ENCODE measurements around the gene MEF2B.
A peak's percentile ranks its signal among the peaks of the same experiment; 100 is the strongest.

Gene MEF2B

GRCh38 chr19:19113040-19113626, 56.9 kb downstream of the MEF2B start:
- no peak overlapping the region for H3K27ac ChIP-seq (ENCODE audit: low read length)
- no peak overlapping the region for H3K4me2 ChIP-seq (ENCODE audit: insufficient read depth, low read length)

GRCh38 chr19:19111967-19112580, 58.0 kb downstream of the MEF2B start:
- Histone ChIP-seq H4K20me1 (ENCODE audit: insufficient read depth, low read length) (no peaks in the 10 kb centered on the region), H3K4me3 (ENCODE audit: low read depth in 1 of 2, low read length in 2 of 2) (no peak overlapping the region), H3K4me1 (ENCODE audit: insufficient read depth, low read length) (no peaks in the 10 kb centered on the region), H3K9me3 (ENCODE audit: insufficient read depth, low read length, severe bottlenecking) (no peaks in the 10 kb centered on the region), H3K9ac (ENCODE audit: low read depth, low read length) (no peak overlapping the region), H3K36me3 (ENCODE audit: insufficient read depth, low read length) (peaks cover 3% of the 10 kb centered on the region; the same call in 1 of the 2 replicates), H3K4me2 (ENCODE audit: insufficient read depth, low read length) (no peak overlapping the region), H3K27ac (ENCODE audit: low read length) (no peak overlapping the region), H3K27me3 (ENCODE audit: insufficient read depth, low read length, poor library complexity) (no peaks in the 10 kb centered on the region), H3K79me2 (ENCODE audit: insufficient read depth, low read length) (no peaks in the 10 kb centered on the region), H2AFZ (ENCODE audit: low read depth, low read length) (no peak overlapping the region)
- TF ChIP-seq CTCF (IDR thresholded peaks at IDR 0.05; ENCODE audit: borderline replicate concordance, extremely low read depth, low read length, poor library complexity, severe bottlenecking) (no peak), EZH2 (IDR thresholded peaks at IDR 0.05; ENCODE audit: borderline replicate concordance, low read depth, low read length, severe bottlenecking) (no peak)
- no peak for DNase-seq
- ATAC-seq (ENCODE audit: insufficient read depth, low read depth): no peak

More at GRCh38 chr19:19113040-19113626, 56.9 kb downstream of the MEF2B start:
- no peak for DNase-seq
- H3K4me3 ChIP-seq (ENCODE audit: low read depth in 1 of 2, low read length in 2 of 2): no peak overlapping the region
- no peak overlapping the region for H3K9ac ChIP-seq (ENCODE audit: low read depth, low read length)
- H3K4me1 ChIP-seq (ENCODE audit: insufficient read depth, low read length): no peaks in the 10 kb centered on the region
- no peak for TF ChIP-seq EZH2 (IDR thresholded peaks at IDR 0.05; ENCODE audit: borderline replicate concordance, low read depth, low read length, severe bottlenecking)
- H2AFZ ChIP-seq (ENCODE audit: low read depth, low read length): no peak overlapping the region
- ATAC-seq (ENCODE audit: insufficient read depth, low read depth): peak; percentile 47; the same call in 2 of the 3 replicates
- no peaks in the 10 kb centered on the region for H3K79me2 ChIP-seq (ENCODE audit: insufficient read depth, low read length)
- no peaks in the 10 kb centered on the region for H3K9me3 ChIP-seq (ENCODE audit: insufficient read depth, low read length, severe bottlenecking)
- no peaks in the 10 kb centered on the region for H4K20me1 ChIP-seq (ENCODE audit: insufficient read depth, low read length)
- H3K36me3 ChIP-seq (ENCODE audit: insufficient read depth, low read length): no peaks in the 10 kb centered on the region
- no peaks in the 10 kb centered on the region for H3K27me3 ChIP-seq (ENCODE audit: insufficient read depth, low read length, poor library complexity)

GRCh38 chr19:19111136-19111835, 58.8 kb downstream of the MEF2B start:
- Histone ChIP-seq H3K79me2 (ENCODE audit: insufficient read depth, low read length) (no peaks in the 10 kb centered on the region), H3K27me3 (ENCODE audit: insufficient read depth, low read length, poor library complexity) (no peaks in the 10 kb centered on the region), H4K20me1 (ENCODE audit: insufficient read depth, low read length) (no peaks in the 10 kb centered on the region), H3K27ac (ENCODE audit: low read length) (no peak overlapping the region), H3K4me3 (ENCODE audit: low read depth in 1 of 2, low read length in 2 of 2) (no peak overlapping the region), H3K36me3 (ENCODE audit: insufficient read depth, low read length) (peaks cover 3% of the 10 kb centered on the region; the same call in 1 of the 2 replicates), H3K9ac (ENCODE audit: low read depth, low read length) (no peak overlapping the region), H3K9me3 (ENCODE audit: insufficient read depth, low read length, severe bottlenecking) (no peaks in the 10 kb centered on the region), H3K4me2 (ENCODE audit: insufficient read depth, low read length) (no peak overlapping the region), H2AFZ (ENCODE audit: low read depth, low read length) (no peak overlapping the region), H3K4me1 (ENCODE audit: insufficient read depth, low read length) (no peaks in the 10 kb centered on the region)
- DNase-seq (no peak), ATAC-seq (ENCODE audit: insufficient read depth, low read depth) (no peak)
- TF ChIP-seq CTCF (IDR thresholded peaks at IDR 0.05; ENCODE audit: borderline replicate concordance, extremely low read depth, low read length, poor library complexity, severe bottlenecking) (no peak), EZH2 (IDR thresholded peaks at IDR 0.05; ENCODE audit: borderline replicate concordance, low read depth, low read length, severe bottlenecking) (no peak)
